Epithelial cell of esophagus (primary cell): ENCODE measurements around the gene APBB3.

Experiments used
- DNase-seq: peaks from one replicate; pipeline ENCODE4 v3.0.0; 2010; ENCODE audit warnings: low read depth
- H3K4me3 ChIP-seq: 2 replicates; pipeline ENCODE4 v1.5.1; 2011; ENCODE audit warnings: mild to moderate bottlenecking, low read length, control low read depth
- TF ChIP-seq, protein P1 (sequence below): IDR thresholded peaks from 2 replicates; pipeline ENCODE4 v1.5.1; 2011; ENCODE audit warnings: low read depth, mild to moderate bottlenecking, low read length, control low read depth, inconsistent platforms; ENCODE audit not compliant: insufficient read depth; ENCODE audit errors: missing control alignments

The APBB3 gene, protein sequence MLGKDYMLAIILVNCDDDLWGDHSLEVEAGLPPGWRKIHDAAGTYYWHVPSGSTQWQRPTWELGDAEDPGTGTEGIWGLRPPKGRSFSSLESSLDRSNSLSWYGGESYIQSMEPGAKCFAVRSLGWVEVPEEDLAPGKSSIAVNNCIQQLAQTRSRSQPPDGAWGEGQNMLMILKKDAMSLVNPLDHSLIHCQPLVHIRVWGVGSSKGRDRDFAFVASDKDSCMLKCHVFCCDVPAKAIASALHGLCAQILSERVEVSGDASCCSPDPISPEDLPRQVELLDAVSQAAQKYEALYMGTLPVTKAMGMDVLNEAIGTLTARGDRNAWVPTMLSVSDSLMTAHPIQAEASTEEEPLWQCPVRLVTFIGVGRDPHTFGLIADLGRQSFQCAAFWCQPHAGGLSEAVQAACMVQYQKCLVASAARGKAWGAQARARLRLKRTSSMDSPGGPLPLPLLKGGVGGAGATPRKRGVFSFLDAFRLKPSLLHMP

DNA sequence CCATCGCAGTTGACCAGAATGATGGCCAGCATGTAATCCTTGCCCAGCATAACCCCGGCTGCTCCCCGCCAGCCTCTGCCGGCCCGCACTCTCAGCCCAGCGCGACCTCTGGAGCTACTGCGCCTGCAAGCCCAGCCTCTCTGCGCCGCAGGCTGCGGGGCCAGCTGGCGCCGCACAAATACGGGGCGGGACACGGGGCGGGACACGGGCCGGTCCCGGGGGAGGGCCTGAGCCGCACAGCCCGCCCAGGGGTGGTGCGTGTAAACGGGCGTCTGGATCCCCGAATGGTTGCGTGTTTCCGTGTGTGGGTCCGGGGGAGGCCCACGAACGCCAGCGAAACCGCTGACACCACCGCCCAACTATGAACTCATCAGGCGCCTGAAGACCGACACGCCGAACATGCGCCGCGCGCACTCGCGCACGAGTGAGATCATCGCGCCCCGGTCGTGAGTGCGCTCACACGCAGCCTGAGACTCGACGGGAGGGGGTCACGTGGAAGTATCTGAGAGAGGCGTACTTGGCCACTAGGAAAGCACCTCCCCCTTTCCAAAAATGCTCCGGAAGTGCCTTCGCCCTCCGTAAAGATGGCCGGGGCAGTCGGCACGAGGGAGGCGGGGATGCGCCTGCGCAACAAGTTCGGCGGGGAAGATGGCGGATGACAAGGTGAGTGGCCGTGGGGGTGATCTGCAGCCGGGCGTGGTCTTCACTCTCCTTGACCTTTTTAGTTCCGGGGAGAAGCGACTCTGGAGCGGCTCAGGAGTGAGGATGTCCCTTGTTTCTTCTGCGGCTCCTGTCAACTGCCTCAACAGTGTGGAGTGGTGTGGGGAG, at the start of gene APBB3, which contains the start of gene SLC35A4:
TSS of gene APBB3 (minus strand) at position 403 of the 828 bp plus-strand sequence. CDS start at position 50, 353 bp downstream.
TSS of gene SLC35A4 (plus strand) at position 633 of the 828 bp plus-strand sequence. CDS start 2,342 bp downstream, outside the sequence.
- DNase-seq = peak; percentile 98
- H3K4me3 ChIP-seq = peak within 1 kb of the TSS; percentile 90
- TF ChIP-seq, protein P1, sequence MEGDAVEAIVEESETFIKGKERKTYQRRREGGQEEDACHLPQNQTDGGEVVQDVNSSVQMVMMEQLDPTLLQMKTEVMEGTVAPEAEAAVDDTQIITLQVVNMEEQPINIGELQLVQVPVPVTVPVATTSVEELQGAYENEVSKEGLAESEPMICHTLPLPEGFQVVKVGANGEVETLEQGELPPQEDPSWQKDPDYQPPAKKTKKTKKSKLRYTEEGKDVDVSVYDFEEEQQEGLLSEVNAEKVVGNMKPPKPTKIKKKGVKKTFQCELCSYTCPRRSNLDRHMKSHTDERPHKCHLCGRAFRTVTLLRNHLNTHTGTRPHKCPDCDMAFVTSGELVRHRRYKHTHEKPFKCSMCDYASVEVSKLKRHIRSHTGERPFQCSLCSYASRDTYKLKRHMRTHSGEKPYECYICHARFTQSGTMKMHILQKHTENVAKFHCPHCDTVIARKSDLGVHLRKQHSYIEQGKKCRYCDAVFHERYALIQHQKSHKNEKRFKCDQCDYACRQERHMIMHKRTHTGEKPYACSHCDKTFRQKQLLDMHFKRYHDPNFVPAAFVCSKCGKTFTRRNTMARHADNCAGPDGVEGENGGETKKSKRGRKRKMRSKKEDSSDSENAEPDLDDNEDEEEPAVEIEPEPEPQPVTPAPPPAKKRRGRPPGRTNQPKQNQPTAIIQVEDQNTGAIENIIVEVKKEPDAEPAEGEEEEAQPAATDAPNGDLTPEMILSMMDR = no peak

DNA sequence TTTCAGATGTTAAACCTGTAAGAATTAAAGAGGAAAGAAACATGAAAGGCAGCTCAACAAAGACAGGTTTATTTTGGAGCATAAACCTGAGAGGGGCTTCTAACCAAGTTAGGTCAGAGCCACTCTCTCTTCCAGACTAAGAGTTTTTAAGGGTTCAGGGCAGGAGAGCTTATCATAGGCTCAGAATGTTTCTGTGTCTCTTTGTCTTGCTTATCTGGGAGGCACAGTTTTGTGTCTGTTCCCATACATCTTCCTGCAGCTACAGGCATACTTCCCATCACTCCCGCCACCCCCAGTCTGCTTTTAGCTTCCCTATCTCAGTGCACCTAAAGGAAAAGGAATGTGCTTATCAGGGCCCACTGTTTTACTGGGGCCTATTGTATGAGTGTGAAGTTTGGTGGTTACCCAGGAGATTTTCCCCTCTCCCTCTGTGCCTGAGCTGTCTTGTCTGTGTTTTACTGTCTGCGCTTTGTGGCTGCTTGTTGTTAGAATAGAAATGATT, 46.7 kb upstream of the APBB3 start:
- TF ChIP-seq, protein P1 = no peak
- H3K4me3 ChIP-seq = no peak overlapping the region
- DNase-seq = no peak

DNA sequence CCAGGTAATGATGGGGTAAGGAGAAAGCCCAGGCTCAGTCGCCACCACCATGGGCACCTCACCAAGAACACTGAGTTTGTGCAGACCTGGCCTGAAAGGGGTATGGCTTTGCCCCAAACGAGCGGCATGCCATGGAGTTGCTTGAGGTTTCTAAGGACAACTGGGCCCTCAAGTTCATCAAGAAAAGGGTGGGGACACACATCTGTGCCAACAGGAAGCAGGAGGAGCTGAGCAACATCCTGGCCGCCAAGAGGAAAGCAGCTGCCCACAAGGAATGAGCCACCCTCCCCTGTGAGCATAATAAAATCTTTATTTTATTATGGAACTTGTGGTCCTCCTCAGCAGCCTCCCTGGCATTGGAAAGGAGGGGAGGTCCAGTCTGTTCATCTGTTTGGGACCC, 44.7 kb upstream of the APBB3 start:
- peak; percentile 71 for DNase-seq
- TF ChIP-seq, protein P1 = no peak
- no peak overlapping the region for H3K4me3 ChIP-seq

DNA sequence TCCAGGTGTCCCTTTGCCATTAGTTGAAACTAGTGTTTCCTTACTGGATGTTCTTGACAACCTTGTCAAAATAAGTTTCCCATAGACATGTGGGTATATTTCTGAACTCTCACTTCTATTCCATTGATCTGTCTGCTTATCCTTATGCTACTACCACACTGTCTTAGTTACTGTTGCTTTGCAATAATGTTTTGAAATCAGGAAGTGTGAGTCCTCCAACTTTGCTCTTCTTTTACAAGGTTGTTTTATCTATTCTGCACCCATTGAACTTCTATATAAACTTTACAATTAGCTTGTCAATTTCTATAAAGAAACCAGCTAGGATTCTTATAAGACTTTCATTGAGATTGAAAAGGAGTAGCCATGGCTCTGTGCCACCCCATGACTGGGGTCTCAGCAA, 44.3 kb upstream of the APBB3 start:
- DNase-seq = no peak
- no peak overlapping the region for H3K4me3 ChIP-seq
- TF ChIP-seq, protein P1 = no peak

DNA sequence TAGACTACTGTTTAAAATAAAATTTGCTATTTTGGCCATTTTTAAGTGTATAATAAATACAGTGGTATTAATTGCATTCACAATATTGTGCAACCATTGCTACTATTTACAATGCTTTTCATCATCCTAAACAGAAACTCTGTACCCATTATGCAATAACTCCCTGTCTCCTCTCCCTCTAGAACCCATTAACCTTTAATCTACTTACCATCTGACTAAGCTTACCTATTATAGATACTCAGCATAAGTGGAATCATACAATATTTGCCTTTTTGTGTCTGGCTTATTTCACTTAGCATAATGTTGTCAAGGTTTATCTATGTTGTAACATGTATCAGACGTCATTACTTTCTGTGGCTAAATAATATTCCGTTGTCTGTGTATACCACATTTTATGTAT, 42.6 kb upstream of the APBB3 start:
- H3K4me3 ChIP-seq = no peak overlapping the region
- TF ChIP-seq, protein P1 = no peak
- peak; percentile 79 for DNase-seq

DNA sequence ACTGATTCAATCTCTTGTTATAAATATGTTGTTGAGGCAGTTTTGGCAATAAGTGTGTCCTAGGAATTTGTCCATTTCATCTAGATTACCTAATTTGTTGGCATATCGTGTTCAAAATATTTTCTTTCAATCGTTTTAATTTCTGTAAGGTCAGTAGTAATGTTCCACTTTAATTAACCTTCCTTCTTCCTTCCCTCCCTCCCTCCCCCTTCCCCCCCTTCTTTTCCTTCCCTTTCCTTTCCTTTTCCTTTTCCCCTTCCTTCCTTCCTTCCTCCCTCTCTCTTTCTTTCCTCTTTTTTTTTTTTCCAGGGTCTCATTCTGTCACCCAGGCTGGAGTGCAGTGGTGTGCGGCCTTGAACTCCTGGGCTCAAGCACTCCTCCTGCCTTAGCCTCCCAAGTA, 41.5 kb upstream of the APBB3 start:
- H3K4me3 ChIP-seq = no peak overlapping the region
- no peak for DNase-seq
- TF ChIP-seq, protein P1 = no peak
